Endothelial cell (in vitro differentiated cells): ENCODE data around the gene FERMT1. TPM values are rescaled to one million over a fixed set of nuclear protein-coding genes. Genes with fewer than 3 reads are reported as not detected.

Experiments used
- DNase-seq: peaks from one replicate; pipeline ENCODE4 v3.0.0; 2021; ENCODE audit warnings: low spot score
- H3K27ac Mint-ChIP-seq: one replicate; pipeline ENCODE4 v1.8.0; 2021; ENCODE audit warnings: mixed read lengths, inconsistent platforms; ENCODE audit not compliant: unreplicated experiment
- H3K27me3 Mint-ChIP-seq: one replicate; pipeline ENCODE4 v1.8.0; 2021; ENCODE audit warnings: mild to moderate bottlenecking, moderate library complexity, mixed read lengths, inconsistent platforms; ENCODE audit not compliant: unreplicated experiment
- H3K36me3 Mint-ChIP-seq: one replicate; pipeline ENCODE4 v1.8.0; 2021; ENCODE audit warnings: mild to moderate bottlenecking, low read depth, mixed read lengths, inconsistent platforms; ENCODE audit not compliant: unreplicated experiment
- H3K4me1 Mint-ChIP-seq: one replicate; pipeline ENCODE4 v1.8.0; 2021; ENCODE audit warnings: mild to moderate bottlenecking, mixed read lengths, inconsistent platforms; ENCODE audit not compliant: unreplicated experiment
- H3K4me3 Mint-ChIP-seq: one replicate; pipeline ENCODE4 v1.8.0; 2021; ENCODE audit warnings: mild to moderate bottlenecking, mixed read lengths, inconsistent platforms; ENCODE audit not compliant: unreplicated experiment
- H3K9me3 Mint-ChIP-seq: one replicate; pipeline ENCODE4 v1.8.0; 2021; ENCODE audit warnings: mixed read lengths, inconsistent platforms; ENCODE audit not compliant: unreplicated experiment
- total RNA-seq: library from RNA; stranded (reverse); fragmentation: NEBNext Ultra II Directional; extraction: Animal tissue kit (Norgen Biotek cat#: 25700); gene quantifications from one replicate; pipeline ENCODE4 v1.2.1, GENCODE V29; 2021; ENCODE audit not compliant: unreplicated experiment
- TF ChIP-seq, protein P1 (sequence below): fragments of 200-600 bp; sonication (generic); IDR thresholded peaks from one replicate; pipeline ENCODE4 v1.5.0; 2021; ENCODE audit warnings: antibody characterized with exemption; ENCODE audit not compliant: unreplicated experiment

FERMT1 gene
- total RNA-seq, 1 donor from 2014 or later, result 0.62 TPM

DNA sequence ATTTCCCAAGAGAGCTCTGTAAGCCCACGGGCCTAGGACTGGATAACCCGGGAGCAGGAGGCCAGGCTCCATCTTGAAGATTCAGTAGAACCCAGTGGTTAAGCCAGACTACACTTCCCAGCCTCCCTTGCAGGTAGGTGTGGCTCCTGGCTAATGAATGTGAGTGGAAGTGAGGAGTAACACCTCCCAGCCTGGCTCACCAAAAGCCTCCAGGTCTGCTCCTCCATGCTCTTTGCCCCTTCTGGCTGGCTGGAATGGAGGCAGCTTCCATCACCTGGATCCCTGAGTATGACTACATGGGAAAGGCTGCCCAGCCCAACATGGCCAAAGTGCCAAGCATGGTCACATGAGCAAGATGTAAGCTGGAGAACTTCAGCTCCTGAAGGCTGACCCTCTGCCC, 78.7 kb downstream of the FERMT1 start:
- TF ChIP-seq, protein P1, sequence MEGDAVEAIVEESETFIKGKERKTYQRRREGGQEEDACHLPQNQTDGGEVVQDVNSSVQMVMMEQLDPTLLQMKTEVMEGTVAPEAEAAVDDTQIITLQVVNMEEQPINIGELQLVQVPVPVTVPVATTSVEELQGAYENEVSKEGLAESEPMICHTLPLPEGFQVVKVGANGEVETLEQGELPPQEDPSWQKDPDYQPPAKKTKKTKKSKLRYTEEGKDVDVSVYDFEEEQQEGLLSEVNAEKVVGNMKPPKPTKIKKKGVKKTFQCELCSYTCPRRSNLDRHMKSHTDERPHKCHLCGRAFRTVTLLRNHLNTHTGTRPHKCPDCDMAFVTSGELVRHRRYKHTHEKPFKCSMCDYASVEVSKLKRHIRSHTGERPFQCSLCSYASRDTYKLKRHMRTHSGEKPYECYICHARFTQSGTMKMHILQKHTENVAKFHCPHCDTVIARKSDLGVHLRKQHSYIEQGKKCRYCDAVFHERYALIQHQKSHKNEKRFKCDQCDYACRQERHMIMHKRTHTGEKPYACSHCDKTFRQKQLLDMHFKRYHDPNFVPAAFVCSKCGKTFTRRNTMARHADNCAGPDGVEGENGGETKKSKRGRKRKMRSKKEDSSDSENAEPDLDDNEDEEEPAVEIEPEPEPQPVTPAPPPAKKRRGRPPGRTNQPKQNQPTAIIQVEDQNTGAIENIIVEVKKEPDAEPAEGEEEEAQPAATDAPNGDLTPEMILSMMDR, result no peak
- Mint-ChIP-seq H3K27ac (no peak overlapping the region), H3K4me1 (peaks cover 11% of the 10 kb centered on the region), H3K36me3 (peaks cover 13% of the 10 kb centered on the region), H3K4me3 (no peak overlapping the region), H3K9me3 (no peaks in the 10 kb centered on the region), H3K27me3 (peaks cover 8% of the 10 kb centered on the region)
- DNase-seq, result no peak

DNA sequence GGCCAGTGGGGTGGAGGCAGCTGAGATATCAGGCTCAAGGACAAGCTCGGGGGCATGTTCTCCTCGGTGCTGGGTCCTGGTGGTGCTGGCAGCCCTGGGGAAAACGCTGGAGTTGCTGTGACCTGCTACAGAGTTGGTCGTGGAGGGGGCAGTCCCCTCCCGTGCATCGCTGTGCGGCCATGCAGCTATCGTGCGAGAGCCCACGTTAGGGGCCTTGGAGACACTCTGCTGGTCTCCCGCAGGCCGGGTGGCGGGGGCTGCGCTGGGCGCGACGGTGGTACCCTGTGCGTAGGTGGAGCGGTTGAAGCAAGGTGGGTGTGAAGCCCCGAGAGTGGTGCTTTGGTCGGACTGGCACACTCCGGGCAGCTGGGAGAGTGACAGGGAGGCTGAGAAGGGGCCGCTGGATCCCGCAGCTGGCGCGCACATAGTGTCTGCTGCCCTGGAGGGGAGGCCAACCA, 81.0 kb downstream of the FERMT1 start:
- no peak overlapping the region for H3K27ac Mint-ChIP-seq
- H3K4me1 Mint-ChIP-seq, result peaks cover 5% of the 10 kb centered on the region
- no peak for DNase-seq
- no peaks in the 10 kb centered on the region for H3K9me3 Mint-ChIP-seq
- TF ChIP-seq, protein P1, result no peak
- peaks cover 10% of the 10 kb centered on the region for H3K36me3 Mint-ChIP-seq
- no peak overlapping the region for H3K4me3 Mint-ChIP-seq
- peaks cover 7% of the 10 kb centered on the region for H3K27me3 Mint-ChIP-seq

DNA sequence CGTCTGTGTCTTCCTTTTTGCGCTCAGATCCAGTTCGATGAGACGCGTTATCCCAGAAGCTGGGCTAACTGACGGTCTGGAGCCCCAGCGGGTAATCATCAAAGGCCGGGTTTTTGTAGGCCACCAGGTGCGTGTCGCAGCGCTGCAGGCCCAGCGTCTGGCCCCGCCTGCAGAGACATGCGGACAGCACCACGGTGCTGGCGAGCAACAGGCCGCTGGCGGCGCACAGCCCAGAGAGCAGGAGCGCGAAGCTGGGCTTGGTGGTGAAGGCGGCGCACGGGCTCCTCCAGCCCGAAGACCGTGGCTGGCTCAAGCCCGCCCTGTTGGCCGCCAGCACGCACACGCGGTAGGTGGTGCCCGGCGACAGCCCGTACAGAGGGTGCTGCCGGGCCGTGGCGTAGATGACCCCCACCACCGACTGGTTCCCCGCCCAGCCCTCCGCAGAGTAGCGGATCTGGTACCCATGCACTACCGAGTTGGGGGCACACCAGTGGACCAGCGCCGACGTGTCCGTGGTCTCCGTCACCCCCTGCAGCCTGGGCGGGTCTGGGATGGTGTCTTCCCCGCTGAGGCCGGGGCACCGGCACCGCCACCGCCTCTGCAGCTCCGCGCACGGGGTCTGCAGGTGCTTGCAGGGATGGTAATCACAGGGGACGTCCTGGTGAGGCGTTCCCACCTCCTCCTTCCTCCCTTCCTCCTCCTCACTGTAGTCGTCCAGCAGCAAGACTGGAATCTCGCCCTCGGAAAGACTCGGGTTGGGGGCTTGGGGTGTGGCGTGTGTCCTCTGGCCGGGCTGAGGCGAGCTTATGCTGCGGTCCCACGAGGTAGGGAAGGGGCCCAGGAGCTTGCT, 81.6 kb downstream of the FERMT1 start:
- no peak for DNase-seq
- TF ChIP-seq, protein P1, result no peak
- Mint-ChIP-seq H3K9me3 (no peaks in the 10 kb centered on the region), H3K36me3 (peaks cover 10% of the 10 kb centered on the region), H3K4me3 (no peak overlapping the region), H3K27ac (no peak overlapping the region), H3K27me3 (peaks cover 4% of the 10 kb centered on the region), H3K4me1 (no peaks in the 10 kb centered on the region)

DNA sequence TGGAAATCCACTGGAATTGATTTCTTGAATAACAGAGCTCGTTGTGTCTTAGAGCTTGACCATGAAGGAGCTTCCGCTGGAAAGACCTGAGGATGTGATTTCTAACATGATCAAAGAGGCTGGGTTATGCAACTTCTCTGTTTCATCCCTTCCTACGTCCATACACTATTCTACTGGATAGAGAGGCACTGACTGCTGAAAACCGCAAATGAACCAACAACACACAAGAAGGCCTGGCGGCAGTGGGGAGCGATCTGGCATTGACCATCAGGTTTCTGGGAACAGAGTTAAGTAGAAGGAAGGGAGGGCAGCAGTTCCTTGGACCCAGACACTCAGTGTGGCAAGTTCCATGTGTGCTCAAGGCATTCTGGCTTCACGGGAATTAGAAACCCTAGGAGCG, 82.3 kb downstream of the FERMT1 start:
- DNase-seq, result no peak
- no peak overlapping the region for H3K4me3 Mint-ChIP-seq
- H3K4me1 Mint-ChIP-seq, result no peaks in the 10 kb centered on the region
- no peaks in the 10 kb centered on the region for H3K9me3 Mint-ChIP-seq
- TF ChIP-seq, protein P1, result no peak
- H3K27ac Mint-ChIP-seq, result no peak overlapping the region
- peaks cover 10% of the 10 kb centered on the region for H3K36me3 Mint-ChIP-seq
- H3K27me3 Mint-ChIP-seq, result peaks cover 4% of the 10 kb centered on the region

DNA sequence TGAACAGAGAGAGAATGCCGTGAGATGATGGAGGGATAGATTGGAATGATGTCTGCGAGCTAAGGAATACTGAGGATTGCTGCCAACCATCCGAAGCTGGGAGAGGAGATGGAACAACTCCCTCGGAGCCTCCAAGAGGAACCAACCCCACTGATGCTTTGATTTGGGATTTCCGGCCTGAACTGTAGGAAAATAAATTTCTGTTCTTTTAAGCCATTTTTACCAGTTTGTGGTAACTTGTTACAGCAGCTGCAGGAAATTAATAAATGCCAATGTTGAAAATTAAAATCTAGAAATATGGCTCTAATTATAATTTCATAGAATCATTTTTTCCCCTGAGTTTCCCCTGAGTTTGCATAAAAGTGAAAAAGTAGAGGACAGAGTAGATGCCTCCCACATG, 83.1 kb downstream of the FERMT1 start:
- Mint-ChIP-seq H3K4me1 (peaks cover under 1% of the 10 kb centered on the region), H3K27ac (no peak overlapping the region), H3K27me3 (peaks cover 4% of the 10 kb centered on the region), H3K36me3 (peaks cover 10% of the 10 kb centered on the region), H3K4me3 (no peak overlapping the region), H3K9me3 (no peaks in the 10 kb centered on the region)
- DNase-seq, result no peak
- TF ChIP-seq, protein P1, result no peak
